Testis (tissue), 2 donors: ENCODE results near the gene CTNNA2.

Experiments used
- CTCF ChIP-seq, 3 experiments: fragments of 450-650 bp in 2 of 3; fragments of 200-600 bp in 1 of 3; sonication (generic) in 1 of 3; IDR thresholded peaks; one replicate each; pipeline ENCODE4 v1.5.1; 2016 to 2019; ENCODE audit warnings: antibody characterized with exemption in 3 of 3, mild to moderate bottlenecking in 2 of 3, moderate library complexity in 1 of 3
- POLR2A ChIP-seq: fragments of 450-650 bp; IDR thresholded peaks from one replicate; pipeline ENCODE4 v1.6.1; 2017; ENCODE audit warnings: antibody characterized with exemption, mild to moderate bottlenecking, moderate library complexity

- TF ChIP-seq CTCF (IDR thresholded peaks at IDR 0.05): no peak
- TF ChIP-seq POLR2A: no peak
These were observed 1157.9 kb downstream of the CTNNA2 start for GRCh38 chr2:80670763-80671162.
